ENCODE measurements around the gene ACP3. TPM values are rescaled to one million over a fixed set of nuclear protein-coding genes. Genes with fewer than 3 reads are reported as not detected.

The ACP3 gene
- total RNA-seq, 1 experiment from 2014 or later = 0.82 TPM

- no peak overlapping the region for H3K4me3 Mint-ChIP-seq (ENCODE audit: unreplicated experiment)
- no peaks in the 10 kb centered on the region for H3K27me3 Mint-ChIP-seq (ENCODE audit: insufficient read depth, unreplicated experiment)
- Histone ChIP-seq H3K36me3 (ENCODE audit: control insufficient read depth, insufficient read depth, low read length) (no peaks in the 10 kb centered on the region), H3K4me3 (ENCODE audit: low read depth, low read length) (no peak overlapping the region), H3K9me3 (no peaks in the 10 kb centered on the region; the same call in 1 of the 2 replicates), H3K27me3 (replicated peaks; ENCODE audit: control insufficient read depth, insufficient read depth, low read length) (no peaks in the 10 kb centered on the region), H3K4me1 (peaks cover 5% of the 10 kb centered on the region)
- no TSS peak for BruUV-seq (replicated peaks)
- no peak overlapping the region for H3K27ac Mint-ChIP-seq (ENCODE audit: unreplicated experiment)
- ChIA-PET POLR2A (no interaction called here), CTCF (no interaction called here)
- H3K9me3 Mint-ChIP-seq (ENCODE audit: unreplicated experiment) = peaks cover 35% of the 10 kb centered on the region
- no peak for DNase-seq
- intact Hi-C loops (cut with micrococcal nuclease; ENCODE audit: unreplicated experiment) = no loop called here
- H3K36me3 Mint-ChIP-seq (ENCODE audit: insufficient read depth, unreplicated experiment) = no peaks in the 10 kb centered on the region
- H3K4me1 Mint-ChIP-seq (ENCODE audit: low read depth, unreplicated experiment) = peaks cover 8% of the 10 kb centered on the region
- TF ChIP-seq CTCF (IDR thresholded peaks at IDR 0.05; ENCODE audit: insufficient read depth in 1 of 2, low read depth in 1 of 2, low read length in 1 of 2, severe bottlenecking in 1 of 2, unreplicated experiment in 1 of 2) = no peak
Observed at GRCh38 chr3:132290833-132291232, 26.4 kb upstream of the ACP3 start.

GRCh38 chr3:132292042-132292441 lies 25.2 kb upstream of the ACP3 start:
- H3K4me3 ChIP-seq (ENCODE audit: low read depth, low read length) = no peak overlapping the region
- ChIA-PET POLR2A (no interaction called here), CTCF (no interaction called here)
- H3K36me3 ChIP-seq (ENCODE audit: control insufficient read depth, insufficient read depth, low read length) = no peaks in the 10 kb centered on the region
- DNase-seq = no peak
- H3K9me3 Mint-ChIP-seq (ENCODE audit: unreplicated experiment) = peaks cover 40% of the 10 kb centered on the region
- no peaks in the 10 kb centered on the region for H3K27me3 Mint-ChIP-seq (ENCODE audit: insufficient read depth, unreplicated experiment)
- H3K4me3 Mint-ChIP-seq (ENCODE audit: unreplicated experiment) = no peak overlapping the region
- no peaks in the 10 kb centered on the region for H3K27me3 ChIP-seq (replicated peaks; ENCODE audit: control insufficient read depth, insufficient read depth, low read length)
- no peak for TF ChIP-seq CTCF (IDR thresholded peaks at IDR 0.05; ENCODE audit: insufficient read depth in 1 of 2, low read depth in 1 of 2, low read length in 1 of 2, severe bottlenecking in 1 of 2, unreplicated experiment in 1 of 2)
- H3K27ac Mint-ChIP-seq (ENCODE audit: unreplicated experiment) = no peak overlapping the region
- peaks cover 15% of the 10 kb centered on the region for H3K4me1 Mint-ChIP-seq (ENCODE audit: low read depth, unreplicated experiment)
- no peaks in the 10 kb centered on the region for H3K36me3 Mint-ChIP-seq (ENCODE audit: insufficient read depth, unreplicated experiment)
- H3K4me1 ChIP-seq = no peaks in the 10 kb centered on the region
- no TSS peak for BruUV-seq (replicated peaks)
- H3K9me3 ChIP-seq = no peaks in the 10 kb centered on the region; the same call in 1 of the 2 replicates
- intact Hi-C loops (cut with micrococcal nuclease; ENCODE audit: unreplicated experiment) = no loop called here

- no peak for TF ChIP-seq CTCF (IDR thresholded peaks at IDR 0.05; ENCODE audit: insufficient read depth in 1 of 2, low read depth in 1 of 2, low read length in 1 of 2, severe bottlenecking in 1 of 2, unreplicated experiment in 1 of 2)
- Histone ChIP-seq H3K4me3 (ENCODE audit: low read depth, low read length) (no peak overlapping the region), H3K9me3 (no peaks in the 10 kb centered on the region; the same call in 1 of the 2 replicates), H3K4me1 (no peaks in the 10 kb centered on the region), H3K36me3 (ENCODE audit: control insufficient read depth, insufficient read depth, low read length) (no peaks in the 10 kb centered on the region), H3K27me3 (replicated peaks; ENCODE audit: control insufficient read depth, insufficient read depth, low read length) (no peaks in the 10 kb centered on the region)
- Mint-ChIP-seq H3K27ac (ENCODE audit: unreplicated experiment) (no peak overlapping the region), H3K9me3 (ENCODE audit: unreplicated experiment) (peaks cover 28% of the 10 kb centered on the region), H3K36me3 (ENCODE audit: insufficient read depth, unreplicated experiment) (no peaks in the 10 kb centered on the region), H3K27me3 (ENCODE audit: insufficient read depth, unreplicated experiment) (no peaks in the 10 kb centered on the region), H3K4me1 (ENCODE audit: low read depth, unreplicated experiment) (peaks cover 15% of the 10 kb centered on the region), H3K4me3 (ENCODE audit: unreplicated experiment) (no peak overlapping the region)
- ChIA-PET POLR2A (no interaction called here), CTCF (no interaction called here)
- no TSS peak for BruUV-seq (replicated peaks)
- no peak for DNase-seq
- intact Hi-C loops (cut with micrococcal nuclease; ENCODE audit: unreplicated experiment) = no loop called here
Observed at GRCh38 chr3:132293251-132293650, 24.0 kb upstream of the ACP3 start.
